Thoracic aorta (tissue), 2 donors: ENCODE results near the gene RNF167. TPM values are rescaled to one million over a fixed set of nuclear protein-coding genes. Genes with fewer than 3 reads are reported as not detected.
"Not testable (repeated sequence)": the region's sequence is repeated elsewhere in the genome, so short reads cannot be mapped to it uniquely, and the experiment has no call there.

Experiments
- ATAC-seq: fragments of 150-250 bp; one replicate; pipeline ENCODE4 v1.8.0; 2017; ENCODE audit warnings: low read depth; ENCODE audit not compliant: insufficient number of reproducible peaks, low FRiP score
- DNase-seq: peaks from one replicate; pipeline ENCODE4 v3.0.0-alpha.2; 2020; ENCODE audit warnings: low spot score
- H3K27ac ChIP-seq, 2 donors: fragments of 200-600 bp; sonication (generic); 1 replicate in 1 of 2; 2 replicates in 1 of 2; pipeline ENCODE4 v1.5.1; 2016; ENCODE audit warnings: mild to moderate bottlenecking in 2 of 2, moderate library complexity in 2 of 2
- H3K27me3 ChIP-seq: fragments of 200-600 bp; sonication (generic); replicated peaks from 2 replicates; pipeline ENCODE4 v1.6.0; 2016; ENCODE audit warnings: mild to moderate bottlenecking; ENCODE audit not compliant: insufficient read depth
- H3K36me3 ChIP-seq: fragments of 200-600 bp; sonication (generic); one replicate; pipeline ENCODE4 v1.5.1; 2016
- H3K4me1 ChIP-seq, 2 donors: fragments of 200-600 bp; sonication (generic); 1 replicate in 1 of 2; 2 replicates in 1 of 2; pipeline versions ENCODE4 v1.5.1 to v1.6.0; 2016; ENCODE audit warnings: low read depth in 2 of 2, mild to moderate bottlenecking in 1 of 2; ENCODE audit not compliant: control insufficient read depth in 1 of 2
- H3K4me3 ChIP-seq: fragments of 200-600 bp; sonication (generic); 2 replicates; pipeline ENCODE4 v1.5.1; 2016; ENCODE audit warnings: mild to moderate bottlenecking
- H3K9me3 ChIP-seq: fragments of 200-600 bp; sonication (generic); 2 replicates; pipeline ENCODE4 v1.5.1; 2016
- total RNA-seq, 2 donors: library from RNA; depleted of rRNA; stranded (reverse); fragments of >200 nt; gene quantifications; one replicate each; pipeline versions ENCODE4 v1.1.0 to v1.2.3, GENCODE V29; 2016
- TF ChIP-seq, protein P1 (sequence below): fragments of 200-600 bp; sonication (generic); IDR thresholded peaks from one replicate; pipeline ENCODE4 v1.5.1; 2019; ENCODE audit warnings: antibody characterized with exemption

The RNF167 gene
- total RNA-seq, 2 donors from 2014 or later: 32.4 to 38.3 TPM

DNA sequence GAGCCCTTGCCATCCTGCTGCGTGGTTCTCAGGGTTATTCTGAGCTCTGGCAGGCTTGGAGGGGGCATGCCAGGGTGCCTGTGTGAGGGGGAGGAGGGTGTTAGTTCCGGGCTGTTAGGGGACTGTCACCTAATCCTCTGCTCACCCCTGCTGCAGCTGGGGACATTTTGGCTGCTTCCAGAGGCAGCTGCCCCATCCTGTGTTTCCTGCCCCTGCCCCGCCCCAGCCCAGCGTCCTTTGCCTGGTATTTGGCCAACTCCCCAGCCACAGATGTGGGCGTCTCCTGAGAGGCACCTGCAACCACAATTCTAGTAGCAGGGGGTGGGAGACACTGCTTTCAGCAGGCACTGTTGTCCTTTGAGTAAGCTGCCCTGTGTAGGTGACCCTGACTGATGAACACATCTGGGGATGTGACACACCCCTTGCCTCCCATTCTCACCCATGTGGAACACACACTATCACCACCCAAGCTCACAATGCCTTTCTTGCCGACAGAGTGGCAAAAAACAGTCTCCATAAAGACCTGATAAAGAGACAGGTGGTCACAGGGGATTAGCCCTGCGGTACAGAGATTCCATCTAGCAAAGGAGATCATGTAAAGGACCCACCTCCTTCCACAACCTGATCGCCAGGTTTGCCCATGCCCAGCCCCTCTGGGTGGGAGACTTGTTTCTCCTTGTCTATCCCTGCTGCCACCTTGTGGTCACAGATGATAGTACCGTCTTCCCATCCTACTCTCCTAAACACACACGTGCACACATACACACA lies 36.8 kb upstream of the RNF167 start, which contains the start of gene CHRNE:
TSS of gene CHRNE (minus strand) at position 48 of the 768 bp plus-strand sequence. CDS start at position 13, 35 bp downstream.
- no peak within 1 kb of the TSS for H3K27ac ChIP-seq
- no peaks in the 10 kb centered on the region for H3K36me3 ChIP-seq
- H3K4me1 ChIP-seq: peaks cover 0 to 16% of the 10 kb centered on the region in 2 donors
- ATAC-seq (peak; percentile 44), DNase-seq (peak; percentile 42)
- H3K4me3 ChIP-seq: no peak within 1 kb of the TSS
- H3K9me3 ChIP-seq: no peaks in the 10 kb centered on the region
- TF ChIP-seq, protein P1, sequence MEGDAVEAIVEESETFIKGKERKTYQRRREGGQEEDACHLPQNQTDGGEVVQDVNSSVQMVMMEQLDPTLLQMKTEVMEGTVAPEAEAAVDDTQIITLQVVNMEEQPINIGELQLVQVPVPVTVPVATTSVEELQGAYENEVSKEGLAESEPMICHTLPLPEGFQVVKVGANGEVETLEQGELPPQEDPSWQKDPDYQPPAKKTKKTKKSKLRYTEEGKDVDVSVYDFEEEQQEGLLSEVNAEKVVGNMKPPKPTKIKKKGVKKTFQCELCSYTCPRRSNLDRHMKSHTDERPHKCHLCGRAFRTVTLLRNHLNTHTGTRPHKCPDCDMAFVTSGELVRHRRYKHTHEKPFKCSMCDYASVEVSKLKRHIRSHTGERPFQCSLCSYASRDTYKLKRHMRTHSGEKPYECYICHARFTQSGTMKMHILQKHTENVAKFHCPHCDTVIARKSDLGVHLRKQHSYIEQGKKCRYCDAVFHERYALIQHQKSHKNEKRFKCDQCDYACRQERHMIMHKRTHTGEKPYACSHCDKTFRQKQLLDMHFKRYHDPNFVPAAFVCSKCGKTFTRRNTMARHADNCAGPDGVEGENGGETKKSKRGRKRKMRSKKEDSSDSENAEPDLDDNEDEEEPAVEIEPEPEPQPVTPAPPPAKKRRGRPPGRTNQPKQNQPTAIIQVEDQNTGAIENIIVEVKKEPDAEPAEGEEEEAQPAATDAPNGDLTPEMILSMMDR: peak; percentile 72
- H3K27me3 ChIP-seq: no peaks in the 10 kb centered on the region

DNA sequence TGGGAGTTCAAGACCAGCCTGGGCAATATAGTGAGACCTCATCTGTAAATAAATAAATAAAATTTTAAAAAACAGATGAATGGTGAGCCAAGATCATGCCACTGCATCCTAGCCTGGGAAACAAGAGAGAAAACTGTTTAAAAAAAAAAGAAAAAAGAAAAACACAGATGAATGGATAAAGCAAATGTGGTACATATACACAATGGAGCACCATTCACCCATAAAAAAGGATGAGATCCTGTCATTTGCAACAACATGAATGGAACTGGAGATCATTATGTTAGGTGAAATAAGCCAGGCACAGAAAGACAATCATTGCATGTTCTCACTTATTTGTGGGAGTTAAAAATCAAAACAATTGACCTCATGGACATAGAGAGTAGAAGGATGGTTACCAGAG lies 33.4 kb upstream of the RNF167 start:
- not testable (repeated sequence) for ATAC-seq

DNA sequence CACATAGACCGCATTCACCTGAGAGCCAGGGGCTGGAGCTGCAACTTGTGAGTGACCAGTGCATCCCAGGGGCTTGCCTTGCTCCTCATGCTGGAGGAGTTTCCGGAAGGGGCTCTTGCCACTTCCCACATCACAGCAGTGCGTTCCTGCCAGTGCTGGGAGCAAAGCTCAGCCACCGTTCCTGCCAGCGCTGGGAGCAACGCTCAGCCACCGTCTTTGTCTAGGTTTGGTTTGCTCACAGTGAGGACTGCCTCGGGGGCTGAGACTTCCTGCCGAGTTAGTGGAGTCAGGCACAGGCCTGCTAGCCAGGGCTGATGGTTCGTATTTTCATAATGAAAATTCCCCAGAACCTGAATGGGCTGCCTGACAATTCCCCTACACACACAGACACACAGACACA lies 31.8 kb upstream of the RNF167 start:
- TF ChIP-seq, protein P1: no peak
- Histone ChIP-seq H3K27me3 (no peaks in the 10 kb centered on the region), H3K27ac (peak overlapping the region in 1 of 2 donors; percentile 61), H3K36me3 (no peaks in the 10 kb centered on the region), H3K9me3 (no peaks in the 10 kb centered on the region), H3K4me3 (no peak overlapping the region), H3K4me1 (peaks cover 4 to 13% of the 10 kb centered on the region in 2 donors)
- no peak for ATAC-seq
- DNase-seq: no peak

More for the DNA sequence above, 33.4 kb upstream of the RNF167 start:
- DNase-seq, H3K36me3 ChIP-seq, H3K9me3 ChIP-seq, H3K27ac ChIP-seq, H3K27me3 ChIP-seq, H3K4me3 ChIP-seq: not testable (repeated sequence)
- H3K4me1 ChIP-seq: peaks cover 4 to 13% of the 10 kb centered on the region in 2 donors

DNA sequence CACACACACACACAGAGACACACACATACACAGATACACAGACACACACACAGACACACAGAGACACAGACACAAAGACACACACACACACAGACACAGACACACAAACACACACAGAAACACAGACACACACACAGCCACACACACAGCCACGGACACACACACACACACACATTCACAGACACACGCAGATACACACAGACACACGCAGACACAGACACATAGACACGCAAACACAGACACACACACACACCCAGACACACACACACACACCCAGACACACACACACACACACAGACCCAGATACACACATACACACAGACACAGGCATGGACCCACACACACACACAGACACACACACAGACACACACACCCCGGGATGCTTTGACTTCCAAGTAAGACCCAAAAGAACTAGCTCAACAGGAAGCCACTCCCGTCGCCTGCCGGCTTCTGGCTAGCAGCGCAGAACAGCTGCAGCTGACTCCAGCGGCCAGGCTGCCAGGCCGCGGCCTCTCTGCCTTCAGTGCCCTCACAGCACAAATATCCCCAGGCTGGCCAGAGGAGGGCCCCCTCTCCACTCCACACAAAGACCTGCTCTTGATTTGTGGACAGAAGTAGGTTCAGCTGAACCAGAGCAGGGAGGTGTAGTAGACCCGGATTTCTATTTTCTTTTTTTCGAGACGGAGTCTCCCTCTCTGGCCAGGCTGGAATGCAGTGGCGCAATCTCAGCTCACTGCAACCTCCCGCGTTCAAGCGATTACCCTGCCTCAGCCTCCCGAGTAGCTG lies 31.2 kb upstream of the RNF167 start:
- Histone ChIP-seq H3K4me3 (peak overlapping the region; percentile 39), H3K36me3 (no peaks in the 10 kb centered on the region), H3K27me3 (no peaks in the 10 kb centered on the region), H3K9me3 (no peaks in the 10 kb centered on the region), H3K4me1 (peaks cover 4 to 13% of the 10 kb centered on the region in 2 donors), H3K27ac (peak overlapping the region; percentile 12 to 61)
- ATAC-seq (peak; percentile 91), DNase-seq (peak; percentile 53)
- TF ChIP-seq, protein P1: peak; percentile 86

DNA sequence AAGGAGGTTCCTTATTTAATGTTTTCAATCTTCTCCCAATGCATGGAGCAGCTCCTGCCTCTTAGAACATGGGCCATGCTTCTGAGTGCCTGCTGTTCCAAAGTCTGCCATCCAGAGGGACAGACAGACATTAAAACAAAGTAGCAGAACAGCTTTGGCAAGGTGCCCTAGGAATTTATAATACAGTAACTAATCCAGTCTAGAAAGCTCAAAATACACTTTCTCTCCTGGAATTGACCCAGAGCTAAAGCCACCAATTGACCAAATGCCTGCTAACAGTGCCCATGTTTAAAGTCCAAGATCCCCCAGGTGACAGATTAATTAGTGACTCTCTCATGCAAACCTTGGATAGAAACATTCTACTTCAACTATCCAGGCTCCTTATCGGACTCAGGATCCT lies 26.1 kb upstream of the RNF167 start:
- no peaks in the 10 kb centered on the region for H3K27me3 ChIP-seq
- no peaks in the 10 kb centered on the region for H3K9me3 ChIP-seq
- no peak for DNase-seq
- H3K4me1 ChIP-seq: peaks cover 4 to 6% of the 10 kb centered on the region in 2 donors
- H3K4me3 ChIP-seq: no peak overlapping the region
- no peak overlapping the region for H3K27ac ChIP-seq
- no peaks in the 10 kb centered on the region for H3K36me3 ChIP-seq
- TF ChIP-seq, protein P1: no peak
- ATAC-seq: no peak

DNA sequence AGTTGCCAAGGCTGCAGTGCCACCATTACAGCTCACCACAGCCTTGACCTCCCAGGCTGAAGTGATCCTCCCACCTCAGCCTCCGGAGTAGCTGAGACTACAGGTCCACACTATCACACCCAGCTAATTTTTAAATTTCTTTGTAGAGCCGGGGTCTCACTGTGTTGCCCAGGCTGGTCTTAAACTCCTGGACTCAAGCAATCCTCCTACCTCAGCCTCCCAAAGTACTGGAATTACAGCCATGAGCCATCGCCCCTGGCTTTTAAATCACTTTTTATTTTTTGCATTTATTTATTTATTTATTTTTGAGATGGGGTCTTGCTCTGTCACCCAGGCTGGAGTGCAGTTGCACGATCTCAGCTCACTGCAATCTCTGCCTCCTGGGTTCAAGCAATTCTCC lies 25.5 kb upstream of the RNF167 start:
- DNase-seq, H3K4me1 ChIP-seq, H3K9me3 ChIP-seq, H3K36me3 ChIP-seq, ATAC-seq, H3K27me3 ChIP-seq, H3K4me3 ChIP-seq, H3K27ac ChIP-seq: not testable (repeated sequence)
